Neural cell (in vitro differentiated cells): Measurements from ENCODE around the gene ZNF618. TPM values are rescaled to one million over a fixed set of nuclear protein-coding genes. Genes with fewer than 3 reads are reported as not detected.

Source experiments
- H2AFZ ChIP-seq: fragments of 200-600, 300-800 bp; sonication (generic), shearing (Covaris generic); 2 replicates; pipeline ENCODE4 v1.6.0; 2014; ENCODE audit warnings: low read depth, mild to moderate bottlenecking, antibody characterized with exemption, low read length, moderate library complexity
- H3F3A ChIP-seq: fragments of 200-600 bp; shearing (Covaris generic); 2 replicates; pipeline ENCODE4 v1.6.1; 2016; ENCODE audit warnings: mild to moderate bottlenecking, moderate library complexity, mixed read lengths, antibody characterized with exemption, low read length; ENCODE audit not compliant: insufficient read depth, poor library complexity, severe bottlenecking
- H3K27ac ChIP-seq: fragments of 200-600, 300-800 bp; sonication (generic), shearing (Covaris generic); 2 replicates; pipeline ENCODE4 v1.5.1; 2014; ENCODE audit warnings: mild to moderate bottlenecking, low read length, moderate library complexity
- H3K27me3 ChIP-seq: fragments of 300-800, 200-600 bp; sonication (generic), shearing (Covaris generic); 2 replicates; pipeline ENCODE4 v1.6.0; 2014; ENCODE audit warnings: mild to moderate bottlenecking, low read depth, low read length, moderate library complexity; ENCODE audit not compliant: insufficient read depth
- H3K36me3 ChIP-seq: fragments of 300-800, 200-600 bp; sonication (generic), shearing (Covaris generic); 2 replicates; pipeline ENCODE4 v1.5.1; 2014; ENCODE audit warnings: mild to moderate bottlenecking, antibody characterized with exemption, low read length, moderate library complexity; ENCODE audit not compliant: insufficient read depth
- H3K4me2 ChIP-seq: fragments of 300-800, 200-600 bp; sonication (generic), shearing (Covaris generic); 2 replicates; pipeline ENCODE4 v1.6.0; 2014; ENCODE audit warnings: mild to moderate bottlenecking, low read length
- H3K4me3 ChIP-seq: fragments of 300-800, 200-600 bp; sonication (generic), shearing (Covaris generic); 2 replicates; pipeline ENCODE4 v1.5.1; 2014; ENCODE audit warnings: mild to moderate bottlenecking, low read length, moderate library complexity
- H3K79me2 ChIP-seq: fragments of 200-600 bp; shearing (Covaris generic); replicated peaks from 2 replicates; pipeline ENCODE4 v1.6.0; 2014; ENCODE audit warnings: mild to moderate bottlenecking, low read length, moderate library complexity; ENCODE audit not compliant: insufficient read depth
- H3K9ac ChIP-seq: fragments of 300-800, 200-600 bp; sonication (generic), shearing (Covaris generic); 2 replicates; pipeline ENCODE4 v1.6.1; 2016; ENCODE audit warnings: mild to moderate bottlenecking, low read length, mixed read lengths
- H3K9me2 ChIP-seq: fragments of 200-600 bp; shearing (Covaris generic); 2 replicates; pipeline ENCODE4 v1.6.1; 2016; ENCODE audit warnings: mild to moderate bottlenecking, low read length, mixed read lengths; ENCODE audit not compliant: insufficient read depth
- H3K9me3 ChIP-seq: fragments of 200-600, 300-800 bp; sonication (generic), shearing (Covaris generic); 2 replicates; pipeline ENCODE4 v1.6.1; 2016; ENCODE audit warnings: mild to moderate bottlenecking, mixed run types, low read length, moderate library complexity, mixed read lengths
- H4K20me1 ChIP-seq: fragments of 200-600 bp; shearing (Covaris generic); 2 replicates; pipeline ENCODE4 v1.6.1; 2016; ENCODE audit warnings: mild to moderate bottlenecking, mixed run types; ENCODE audit not compliant: insufficient read depth
- CTCF ChIP-seq: fragments of 450-650 bp; IDR thresholded peaks from 2 replicates; pipeline ENCODE4 v1.5.1; 2014; ENCODE audit warnings: antibody characterized with exemption, mild to moderate bottlenecking, moderate library complexity; ENCODE audit not compliant: poor library complexity, severe bottlenecking
- EP300 ChIP-seq: fragments of 450-650 bp; conservative IDR thresholded peaks from 2 replicates; pipeline ENCODE4 v1.6.1; 2014; ENCODE audit warnings: antibody characterized with exemption, mild to moderate bottlenecking, moderate library complexity; ENCODE audit not compliant: poor library complexity, severe bottlenecking
- EZH2 ChIP-seq: fragments of 200-600, 300-800 bp; shearing (Covaris generic), sonication (generic); IDR thresholded peaks from 2 replicates; pipeline ENCODE4 v1.6.1; 2014; ENCODE audit warnings: antibody characterized with exemption, low read length, borderline replicate concordance, mild to moderate bottlenecking; ENCODE audit not compliant: insufficient read depth, poor library complexity, severe bottlenecking
- MXI1 ChIP-seq: fragments of 450-650 bp; conservative IDR thresholded peaks from 2 replicates; pipeline ENCODE4 v1.6.1; 2014; ENCODE audit warnings: antibody characterized with exemption, mild to moderate bottlenecking; ENCODE audit not compliant: poor library complexity, severe bottlenecking
- POLR2AphosphoS5 ChIP-seq: IDR thresholded peaks from 2 replicates; pipeline ENCODE4 v1.6.1; 2012
- REST ChIP-seq: IDR thresholded peaks from 2 replicates; pipeline ENCODE4 v1.6.1; 2012; ENCODE audit warnings: borderline replicate concordance
- SMC3 ChIP-seq: fragments of 450-650 bp; conservative IDR thresholded peaks from 2 replicates; pipeline ENCODE4 v1.6.1; 2014; ENCODE audit warnings: antibody characterized with exemption, mild to moderate bottlenecking, moderate library complexity; ENCODE audit not compliant: poor library complexity
- TAF1 ChIP-seq: IDR thresholded peaks from 2 replicates; pipeline ENCODE4 v1.6.1; 2012; ENCODE audit warnings: low read depth
- polyA plus RNA-seq: library from polyadenylated mRNA; depleted of rRNA; stranded (reverse); fragments of >200 nt; gene quantifications from 2 replicates; pipeline ENCODE4 v1.2.3, GENCODE V29; 2014

The ZNF618 gene
- polyA plus RNA-seq, 1 donor from 2014 or later: 7.1 TPM

GRCh38 chr9:113941056-113941455 is 64.9 kb downstream of the ZNF618 start:
- no peaks in the 10 kb centered on the region for H3F3A ChIP-seq
- no peaks in the 10 kb centered on the region for H3K27me3 ChIP-seq
- no peaks in the 10 kb centered on the region for H3K9me2 ChIP-seq
- H3K27ac ChIP-seq: no peak overlapping the region
- no peak overlapping the region for H3K9ac ChIP-seq
- H2AFZ ChIP-seq: no peak overlapping the region
- no peak overlapping the region for H3K4me3 ChIP-seq
- no peak for TF ChIP-seq EZH2
- TF ChIP-seq POLR2AphosphoS5: no peak
- TF ChIP-seq MXI1: no peak
- TF ChIP-seq EP300: no peak
- TF ChIP-seq CTCF: no peak
- no peak for TF ChIP-seq SMC3
- TF ChIP-seq TAF1: no peak
- TF ChIP-seq REST: no peak
- H3K9me3 ChIP-seq: no peaks in the 10 kb centered on the region
- no peak overlapping the region for H3K4me2 ChIP-seq
- H3K36me3 ChIP-seq: no peaks in the 10 kb centered on the region
- no peaks in the 10 kb centered on the region for H4K20me1 ChIP-seq
- H3K79me2 ChIP-seq: peaks cover 69% of the 10 kb centered on the region

GRCh38 chr9:113941526-113941925 is 65.4 kb downstream of the ZNF618 start:
- Histone ChIP-seq H3K4me3 (no peak overlapping the region), H3K9me2 (no peaks in the 10 kb centered on the region), H2AFZ (no peak overlapping the region), H4K20me1 (no peaks in the 10 kb centered on the region), H3K27me3 (no peaks in the 10 kb centered on the region), H3K36me3 (no peaks in the 10 kb centered on the region), H3K9me3 (no peaks in the 10 kb centered on the region), H3K27ac (no peak overlapping the region), H3K9ac (no peak overlapping the region), H3K4me2 (no peak overlapping the region), H3F3A (no peaks in the 10 kb centered on the region), H3K79me2 (peaks cover 72% of the 10 kb centered on the region)
- TF ChIP-seq MXI1: no peak
- no peak for TF ChIP-seq TAF1
- TF ChIP-seq SMC3: no peak
- no peak for TF ChIP-seq CTCF
